ENCODE data around the gene CFAP45.
A peak's percentile ranks its signal among the peaks of the same experiment; 100 is the strongest.

The CFAP45 gene

DNA sequence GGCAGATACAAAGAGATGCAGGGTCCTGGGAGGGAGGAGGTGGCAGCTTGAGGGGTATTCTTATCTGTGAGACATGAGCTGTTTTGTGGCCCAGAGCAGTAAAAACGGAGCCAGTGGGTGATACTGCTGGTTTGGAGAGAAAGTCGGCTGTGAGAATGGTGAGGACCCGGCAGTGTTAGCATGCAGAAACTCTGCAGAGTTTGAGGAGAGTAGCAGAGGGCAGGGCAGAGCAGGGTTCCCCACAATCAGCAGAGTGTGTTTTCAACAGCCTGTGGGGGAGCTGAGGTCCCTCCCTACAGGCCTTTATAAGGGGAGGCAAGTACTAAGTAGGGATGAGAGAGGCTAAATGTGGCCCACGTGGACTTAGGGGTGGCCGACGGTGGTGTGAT, 72.9 kb downstream of the CFAP45 start:
- no peak for DNase-seq (ENCODE audit: low read depth in 2 of 2)

DNA sequence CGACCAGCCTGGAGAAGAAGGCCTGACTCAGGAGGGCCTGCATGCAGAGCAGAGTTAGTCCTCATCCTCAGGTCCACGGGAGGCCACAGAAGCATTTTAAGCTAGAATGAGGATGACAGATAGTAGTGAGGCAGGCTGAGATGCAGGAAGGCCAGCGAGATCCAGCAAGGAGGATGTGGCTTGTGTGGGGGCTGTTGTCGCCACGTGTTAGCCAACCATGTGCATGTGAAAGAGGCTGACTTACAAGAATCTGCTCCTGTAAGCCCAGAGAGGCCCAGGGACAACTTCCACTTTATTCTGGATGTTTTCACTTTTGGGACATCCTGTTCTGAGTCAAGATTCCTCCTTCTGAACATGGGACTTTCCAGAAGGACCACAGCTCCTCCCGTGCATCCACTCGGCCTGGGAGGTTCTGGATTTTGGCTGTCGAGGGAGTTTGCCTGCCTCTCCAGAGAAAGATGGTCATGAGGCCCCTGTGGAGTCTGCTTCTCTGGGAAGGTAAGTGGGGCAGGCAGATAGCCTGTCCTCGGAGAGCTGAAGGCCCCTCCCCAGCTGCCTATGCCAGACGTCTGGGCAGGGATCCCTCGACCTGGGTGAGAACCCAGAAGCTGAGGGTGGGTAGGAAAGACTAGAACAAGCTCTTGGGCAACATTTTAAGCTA, 73.4 kb downstream of the CFAP45 start, which contains the start of gene SLAMF8:
TSS of gene SLAMF8 (plus strand) at position 433 of the 661 bp plus-strand sequence. CDS start at position 459, 26 bp downstream.
- DNase-seq (ENCODE audit: low read depth in 2 of 2): peak; percentile 22 to 41

GRCh38 chr1:159825564-159825963, 74.4 kb downstream of the CFAP45 start:
- no peak for DNase-seq (ENCODE audit: low read depth in 2 of 2)

- no peak for DNase-seq (ENCODE audit: low read depth in 2 of 2)
Observed at GRCh38 chr1:159823406-159823805, 76.6 kb downstream of the CFAP45 start.
